Thyroid gland (tissue), 4 donors: ENCODE measurements around the gene SIPA1L3. TPM values are rescaled to one million over a fixed set of nuclear protein-coding genes. Genes with fewer than 3 reads are reported as not detected.

Experiments
- DNase-seq, 2 donors: peaks; one replicate each; pipeline ENCODE4 v3.0.0-alpha.2; 2019
- H3K27ac ChIP-seq, 3 donors: fragments of 200-600 bp; sonication (generic); 1 replicate in 2 of 3; 2 replicates in 1 of 3; pipeline ENCODE4 v1.5.1; 2016 to 2019; ENCODE audit warnings: mild to moderate bottlenecking in 1 of 3, moderate library complexity in 1 of 3
- H3K27me3 ChIP-seq: fragments of 200-600 bp; sonication (generic); one replicate; pipeline ENCODE4 v1.5.1; 2019
- H3K36me3 ChIP-seq, 2 donors: fragments of 200-600 bp; sonication (generic); one replicate each; pipeline ENCODE4 v1.5.1; 2016 to 2019
- H3K4me1 ChIP-seq, 2 donors: fragments of 200-600 bp; sonication (generic); one replicate each; pipeline ENCODE4 v1.5.1; 2017 to 2019
- H3K4me3 ChIP-seq, 3 donors: fragments of 200-600 bp; sonication (generic); replicated peaks in 1 of 3; 1 replicate in 2 of 3; 2 replicates in 1 of 3; pipeline ENCODE4 v1.5.1; 2016; ENCODE audit warnings: mild to moderate bottlenecking in 1 of 3
- H3K9me3 ChIP-seq: fragments of 200-600 bp; sonication (generic); one replicate; pipeline ENCODE4 v1.5.1; 2017
- POLR2A ChIP-seq, 2 donors: fragments of 450-650 bp; IDR thresholded peaks; one replicate each; pipeline ENCODE4 v1.6.1; 2017; ENCODE audit warnings: antibody characterized with exemption in 2 of 2, mild to moderate bottlenecking in 2 of 2, moderate library complexity in 1 of 2
- WGBS, 2 donors: methylation state at CpG; one replicate each; pipeline ENCODE4 v1.1.5; 2017; 5-methylcytosine and 5-hydroxymethylcytosine counted together
- intact Hi-C: fragments of 100-400 bp; cut with DNase I; formaldehyde crosslinking; loops from one replicate; pipeline ENCODE4 v1.15.1; 2023
- total RNA-seq, 4 donors: library from RNA; depleted of rRNA; stranded (reverse); fragments of >200 nt; gene quantifications; one replicate each; pipeline ENCODE4 v1.2.3, GENCODE V29; 2016
- TF ChIP-seq, protein P1 (sequence below), 6 experiments: fragments of 200-600 bp in 3 of 6; fragments of 450-650 bp in 3 of 6; sonication (generic) in 3 of 6; IDR thresholded peaks; one replicate each; pipeline ENCODE4 v1.5.1; 2016 to 2019; ENCODE audit warnings: antibody characterized with exemption in 6 of 6, mild to moderate bottlenecking in 2 of 6, inconsistent platforms in 1 of 6, moderate library complexity in 1 of 6

The SIPA1L3 gene
- total RNA-seq, 4 donors from 2014 or later = 39.4 to 130 (median 116) TPM

DNA sequence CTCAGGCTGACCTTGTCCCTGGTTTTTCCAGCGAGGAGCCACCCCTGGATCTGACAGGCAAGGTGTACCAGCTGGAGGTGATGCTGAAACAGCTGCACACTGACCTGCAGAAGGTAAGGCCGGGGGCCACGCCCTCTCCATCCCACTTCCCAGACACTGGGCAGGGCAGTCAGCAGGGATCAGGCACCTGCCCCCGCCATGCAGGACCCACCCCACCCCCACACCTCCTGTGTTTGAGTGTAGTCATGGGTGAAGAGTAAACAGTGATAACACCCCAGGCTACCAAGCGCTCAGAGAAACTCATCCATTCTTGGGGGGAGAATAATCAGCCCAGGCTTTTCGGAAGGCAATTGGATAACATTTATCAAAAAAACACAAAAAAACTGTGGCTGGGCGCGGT lies 297.1 kb downstream of the SIPA1L3 start:
- H3K4me3 ChIP-seq = no peak overlapping the region
- H3K4me1 ChIP-seq = no peaks in the 10 kb centered on the region
- H3K36me3 ChIP-seq = peaks cover 42 to 63% of the 10 kb centered on the region in 2 donors
- H3K27me3 ChIP-seq = peaks cover 4% of the 10 kb centered on the region
- 96 to 97% methylated on average over 7 of the region's 8 CpGs for WGBS, 2 donors
- no peak for TF ChIP-seq POLR2A (IDR thresholded peaks at IDR 0.05)
- TF ChIP-seq, protein P1, sequence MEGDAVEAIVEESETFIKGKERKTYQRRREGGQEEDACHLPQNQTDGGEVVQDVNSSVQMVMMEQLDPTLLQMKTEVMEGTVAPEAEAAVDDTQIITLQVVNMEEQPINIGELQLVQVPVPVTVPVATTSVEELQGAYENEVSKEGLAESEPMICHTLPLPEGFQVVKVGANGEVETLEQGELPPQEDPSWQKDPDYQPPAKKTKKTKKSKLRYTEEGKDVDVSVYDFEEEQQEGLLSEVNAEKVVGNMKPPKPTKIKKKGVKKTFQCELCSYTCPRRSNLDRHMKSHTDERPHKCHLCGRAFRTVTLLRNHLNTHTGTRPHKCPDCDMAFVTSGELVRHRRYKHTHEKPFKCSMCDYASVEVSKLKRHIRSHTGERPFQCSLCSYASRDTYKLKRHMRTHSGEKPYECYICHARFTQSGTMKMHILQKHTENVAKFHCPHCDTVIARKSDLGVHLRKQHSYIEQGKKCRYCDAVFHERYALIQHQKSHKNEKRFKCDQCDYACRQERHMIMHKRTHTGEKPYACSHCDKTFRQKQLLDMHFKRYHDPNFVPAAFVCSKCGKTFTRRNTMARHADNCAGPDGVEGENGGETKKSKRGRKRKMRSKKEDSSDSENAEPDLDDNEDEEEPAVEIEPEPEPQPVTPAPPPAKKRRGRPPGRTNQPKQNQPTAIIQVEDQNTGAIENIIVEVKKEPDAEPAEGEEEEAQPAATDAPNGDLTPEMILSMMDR (IDR thresholded peaks at IDR 0.05) = no peak
- DNase-seq = no peak
- H3K27ac ChIP-seq = no peak overlapping the region
- intact Hi-C loops = no loop called here
- no peaks in the 10 kb centered on the region for H3K9me3 ChIP-seq

DNA sequence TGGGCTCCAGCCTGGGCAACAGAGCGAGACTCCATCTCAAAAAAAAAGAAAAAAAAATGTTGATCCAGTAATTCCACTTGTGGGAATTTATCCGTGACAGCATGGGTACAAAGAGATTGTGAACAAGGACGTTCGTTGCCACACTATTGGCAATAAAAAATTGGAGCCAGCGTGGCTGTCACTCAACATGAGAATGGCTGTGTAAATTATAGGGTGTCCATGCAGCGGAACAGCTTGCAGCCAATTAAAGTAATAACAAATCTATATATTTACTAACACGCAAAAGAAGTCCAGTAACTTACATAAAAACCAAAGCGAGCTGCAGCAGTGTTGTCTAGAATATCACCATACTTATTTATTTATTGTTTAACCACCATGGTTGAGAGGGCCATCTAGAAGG lies 297.7 kb downstream of the SIPA1L3 start:
- Histone ChIP-seq H3K27me3 (peaks cover 5% of the 10 kb centered on the region), H3K36me3 (peaks cover 42 to 59% of the 10 kb centered on the region in 2 donors), H3K27ac (no peak overlapping the region), H3K9me3 (no peaks in the 10 kb centered on the region), H3K4me1 (peaks cover 0 to 5% of the 10 kb centered on the region in 2 donors), H3K4me3 (no peak overlapping the region)
- TF ChIP-seq POLR2A (IDR thresholded peaks at IDR 0.05) = no peak
- TF ChIP-seq, protein P1 (IDR thresholded peaks at IDR 0.05) = no peak
- WGBS, 2 donors = 80 to 91% methylated on average over 8 of the region's 8 CpGs
- intact Hi-C loops = no loop called here
- no peak for DNase-seq

DNA sequence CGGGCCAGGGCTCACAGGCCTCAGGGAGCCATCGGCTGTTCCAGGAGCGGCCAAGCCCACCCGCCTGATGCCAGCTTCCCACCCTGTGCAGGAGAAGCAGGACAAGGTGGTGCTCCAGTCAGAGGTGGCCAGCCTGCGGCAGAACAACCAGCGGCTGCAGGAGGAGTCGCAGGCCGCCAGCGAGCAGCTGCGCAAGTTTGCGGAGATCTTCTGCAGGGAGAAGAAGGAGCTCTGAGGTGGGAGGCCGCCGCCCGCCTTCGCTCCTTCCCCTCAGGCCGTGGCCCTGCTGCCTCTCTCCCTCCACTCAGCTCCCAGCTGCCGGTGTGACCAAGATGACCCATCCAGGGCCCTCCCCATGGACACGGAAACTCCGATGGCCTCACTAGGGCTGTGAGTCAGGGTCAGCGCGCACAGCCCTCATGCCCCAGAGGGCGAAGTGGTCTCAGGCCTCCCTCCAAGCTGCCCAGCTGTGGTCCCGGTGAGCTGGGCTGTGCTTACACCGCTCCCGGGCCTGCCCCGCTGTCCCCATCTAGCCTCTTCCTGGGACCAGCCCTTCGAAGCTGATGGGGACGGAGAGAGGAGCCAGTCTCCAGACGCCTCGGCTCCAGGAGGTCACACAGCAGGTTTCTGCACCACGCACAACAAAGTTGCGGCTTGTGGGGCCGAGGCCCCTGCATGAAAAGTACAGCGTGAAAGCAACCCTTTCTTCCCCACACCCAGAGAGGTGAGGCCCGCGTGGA lies 299.2 kb downstream of the SIPA1L3 start:
- Histone ChIP-seq H3K27me3 (peaks cover 10% of the 10 kb centered on the region), H3K4me3 (no peak overlapping the region), H3K9me3 (no peaks in the 10 kb centered on the region), H3K36me3 (peaks cover 42 to 47% of the 10 kb centered on the region in 2 donors), H3K4me1 (peaks cover 0 to 20% of the 10 kb centered on the region in 2 donors), H3K27ac (no peak overlapping the region)
- 89 to 95% methylated on average over 21 to 22 of the region's 36 CpGs for WGBS, 2 donors
- no peak for TF ChIP-seq POLR2A (IDR thresholded peaks at IDR 0.05)
- TF ChIP-seq, protein P1 (IDR thresholded peaks at IDR 0.05) = no peak
- no peak for DNase-seq
- intact Hi-C loops = no loop called here

DNA sequence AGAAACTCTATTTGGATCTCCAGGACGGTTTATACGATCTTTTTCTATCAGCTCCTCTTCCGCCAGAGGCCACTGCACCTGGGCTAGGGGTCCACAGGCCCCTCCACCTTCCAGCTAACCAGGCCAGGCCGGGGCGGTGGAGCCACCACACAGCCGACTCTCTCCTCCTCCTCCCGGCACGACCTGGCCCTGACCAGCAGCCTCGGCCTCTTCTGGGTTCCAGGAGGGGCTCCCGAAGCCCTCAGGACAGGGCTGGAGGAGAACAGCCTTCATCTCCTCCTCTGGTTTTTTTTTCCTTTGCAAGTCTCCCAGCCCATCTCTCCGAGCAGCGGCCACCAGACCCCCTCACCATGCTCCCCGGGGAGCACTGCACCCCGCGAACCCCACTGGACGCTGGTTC lies 299.9 kb downstream of the SIPA1L3 start:
- intact Hi-C loops = no loop called here
- Histone ChIP-seq H3K36me3 (peaks cover 36 to 41% of the 10 kb centered on the region in 2 donors), H3K27ac (no peak overlapping the region), H3K9me3 (no peaks in the 10 kb centered on the region), H3K4me3 (no peak overlapping the region), H3K4me1 (peaks cover 0 to 25% of the 10 kb centered on the region in 2 donors), H3K27me3 (peaks cover 11% of the 10 kb centered on the region)
- WGBS, 2 donors = 90% methylated on average over 16 of the region's 16 CpGs
- TF ChIP-seq, protein P1 (IDR thresholded peaks at IDR 0.05) = no peak
- TF ChIP-seq POLR2A (IDR thresholded peaks at IDR 0.05) = no peak
- DNase-seq = no peak

DNA sequence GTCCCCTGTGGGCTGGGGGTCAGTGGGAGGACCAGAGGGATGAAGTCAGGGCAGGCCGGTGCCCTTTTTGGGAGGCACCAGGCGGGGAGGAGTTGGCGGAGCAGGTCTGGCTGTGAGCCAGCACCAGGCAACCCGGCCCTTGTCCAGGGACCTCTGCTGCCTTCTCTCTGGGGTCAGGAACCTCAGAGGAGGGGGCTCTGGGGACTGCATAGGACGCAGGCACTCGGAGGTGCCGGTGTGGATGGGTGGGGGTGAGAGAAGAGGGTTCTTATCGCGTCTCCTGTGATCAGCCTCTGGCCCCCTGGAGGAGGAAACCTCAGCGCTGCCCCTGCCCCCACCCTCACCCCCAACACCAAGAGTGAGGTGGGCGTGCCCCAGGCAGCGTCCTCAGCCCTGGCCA lies 300.5 kb downstream of the SIPA1L3 start:
- intact Hi-C loops = no loop called here
- TF ChIP-seq POLR2A (IDR thresholded peaks at IDR 0.05) = no peak
- TF ChIP-seq, protein P1 (IDR thresholded peaks at IDR 0.05) = no peak

More for the DNA sequence above, 300.5 kb downstream of the SIPA1L3 start:
- Histone ChIP-seq H3K36me3 (peaks cover 34 to 35% of the 10 kb centered on the region in 2 donors), H3K27me3 (peaks cover 11% of the 10 kb centered on the region), H3K4me3 (no peak overlapping the region), H3K9me3 (no peaks in the 10 kb centered on the region), H3K27ac (no peak overlapping the region), H3K4me1 (peaks cover 0 to 25% of the 10 kb centered on the region in 2 donors)
- WGBS, 2 donors = 82 to 84% methylated on average over 11 to 12 of the region's 12 CpGs
- no peak for DNase-seq
